HL-60 (cell line): Measurements from ENCODE around the gene EIPR1.

Experiments used
- CTCF ChIP-seq: IDR thresholded peaks from one replicate; pipeline ENCODE4 v1.5.1; 2011; ENCODE audit warnings: low read length, control low read depth, inconsistent platforms; ENCODE audit not compliant: insufficient read depth
- POLR2AphosphoS5 ChIP-seq: IDR thresholded peaks from 2 replicates; pipeline ENCODE4 v1.6.1; 2012; ENCODE audit warnings: low read depth

GRCh38 chr2:3200420-3200939 lies 177.1 kb downstream of the EIPR1 start:
- TF ChIP-seq CTCF (no peak), POLR2AphosphoS5 (no peak)
